Liver (tissue), 9 donors: Measurements from ENCODE around the gene ESPN. TPM values are rescaled to one million over a fixed set of nuclear protein-coding genes. Genes with fewer than 3 reads are reported as not detected.

Experiments
- DNase-seq: peaks from one replicate; pipeline ENCODE4 v3.0.0-alpha.2; 2017; ENCODE audit warnings: low spot score
- H3K27ac ChIP-seq, 2 donors: one replicate each; pipeline ENCODE4 v1.7.0; 2013; ENCODE audit warnings: inconsistent platforms in 2 of 2, low read length in 2 of 2, control low read depth in 1 of 2, low read depth in 1 of 2, mild to moderate bottlenecking in 1 of 2
- H3K27me3 ChIP-seq, 4 donors: one replicate each; pipeline versions ENCODE4 v1.6.1 to v1.7.0; 2013; ENCODE audit warnings: low read length in 3 of 4, inconsistent platforms in 1 of 4, mild to moderate bottlenecking in 1 of 4, moderate library complexity in 1 of 4; ENCODE audit not compliant: control insufficient read depth in 4 of 4, insufficient read depth in 4 of 4
- H3K36me3 ChIP-seq, 4 donors: one replicate each; pipeline versions ENCODE4 v1.6.1 to v1.7.0; 2013; ENCODE audit warnings: low read length in 3 of 4, mild to moderate bottlenecking in 3 of 4, low read depth in 1 of 4, moderate library complexity in 1 of 4; ENCODE audit not compliant: control insufficient read depth in 4 of 4, insufficient read depth in 3 of 4
- H3K4me1 ChIP-seq, 4 donors: one replicate each; pipeline versions ENCODE4 v1.6.1 to v1.7.0; 2013; ENCODE audit warnings: low read length in 3 of 4, mild to moderate bottlenecking in 3 of 4, moderate library complexity in 1 of 4; ENCODE audit not compliant: control insufficient read depth in 4 of 4, insufficient read depth in 4 of 4
- H3K4me3 ChIP-seq, 3 donors: one replicate each; pipeline versions ENCODE4 v1.6.1 to v1.7.0; 2013; ENCODE audit warnings: low read length in 3 of 3, control low read depth in 1 of 3, low read depth in 1 of 3, mild to moderate bottlenecking in 1 of 3
- H3K9ac ChIP-seq, 2 donors: one replicate each; pipeline ENCODE4 v1.7.0; 2013; ENCODE audit warnings: low read length in 2 of 2, mild to moderate bottlenecking in 2 of 2, moderate library complexity in 2 of 2, control low read depth in 1 of 2, low read depth in 1 of 2
- H3K9me3 ChIP-seq, 4 donors: one replicate each; pipeline versions ENCODE4 v1.6.1 to v1.7.0; 2013; ENCODE audit warnings: low read length in 3 of 4; ENCODE audit not compliant: control insufficient read depth in 4 of 4
- ATF3 ChIP-seq: IDR thresholded peaks from 2 replicates; pipeline ENCODE4 v1.6.1; 2016; ENCODE audit warnings: antibody characterized with exemption
- CTCF ChIP-seq: fragments of 150-350 bp; IDR thresholded peaks from 2 replicates; pipeline ENCODE4 v1.5.1; 2017; ENCODE audit warnings: improper control_type of control experiment, low read depth, low read length; ENCODE audit not compliant: missing input control
- EGR1 ChIP-seq, 2 donors: IDR thresholded peaks; 2 replicates each; pipeline ENCODE4 v1.6.1; 2016 to 2018; ENCODE audit warnings: antibody characterized with exemption in 2 of 2, low read depth in 2 of 2
- FOXA2 ChIP-seq: IDR thresholded peaks from 2 replicates; pipeline ENCODE4 v1.6.1; 2016; ENCODE audit warnings: antibody characterized with exemption
- GABPA ChIP-seq, 2 donors: IDR thresholded peaks in 1 of 2; conservative IDR thresholded peaks in 1 of 2; 2 replicates each; pipeline ENCODE4 v1.6.1; 2016; ENCODE audit warnings: antibody characterized with exemption in 2 of 2, mild to moderate bottlenecking in 1 of 2, moderate library complexity in 1 of 2
- HNF4A ChIP-seq, 2 donors: conservative IDR thresholded peaks; 2 replicates each; pipeline ENCODE4 v1.6.1; 2016; ENCODE audit warnings: antibody characterized with exemption in 2 of 2, mild to moderate bottlenecking in 2 of 2
- HNF4G ChIP-seq: IDR thresholded peaks from 2 replicates; pipeline ENCODE4 v1.6.1; 2016; ENCODE audit warnings: antibody characterized with exemption
- JUND ChIP-seq, 2 donors: IDR thresholded peaks; 2 replicates each; pipeline ENCODE4 v1.6.1; 2016; ENCODE audit warnings: antibody characterized with exemption in 2 of 2
- MAX ChIP-seq: IDR thresholded peaks from 2 replicates; pipeline ENCODE4 v1.6.1; 2016; ENCODE audit warnings: antibody characterized with exemption
- NR2F2 ChIP-seq: IDR thresholded peaks from 2 replicates; pipeline ENCODE4 v1.6.1; 2016; ENCODE audit warnings: antibody characterized with exemption
- RAD21 ChIP-seq, 2 donors: IDR thresholded peaks; 2 replicates each; pipeline ENCODE4 v1.6.1; 2016; ENCODE audit warnings: antibody characterized with exemption in 2 of 2, mild to moderate bottlenecking in 2 of 2
- REST ChIP-seq: IDR thresholded peaks from 2 replicates; pipeline ENCODE4 v1.6.1; 2016; ENCODE audit warnings: antibody characterized with exemption, mild to moderate bottlenecking
- RXRA ChIP-seq, 2 donors: IDR thresholded peaks; 2 replicates each; pipeline ENCODE4 v1.6.1; 2017 to 2018; ENCODE audit warnings: antibody characterized with exemption in 2 of 2, mild to moderate bottlenecking in 1 of 2
- SP1 ChIP-seq: IDR thresholded peaks from 2 replicates; pipeline ENCODE4 v1.6.1; 2018; ENCODE audit warnings: antibody characterized with exemption, mild to moderate bottlenecking
- TAF1 ChIP-seq: conservative IDR thresholded peaks from 2 replicates; pipeline ENCODE4 v1.6.1; 2016; ENCODE audit warnings: antibody characterized with exemption, mild to moderate bottlenecking
- YY1 ChIP-seq: IDR thresholded peaks from 2 replicates; pipeline ENCODE4 v1.6.1; 2016; ENCODE audit warnings: antibody characterized with exemption, mild to moderate bottlenecking
- ZBTB33 ChIP-seq: IDR thresholded peaks from 2 replicates; pipeline ENCODE4 v1.6.1; 2016; ENCODE audit warnings: antibody characterized with exemption
- WGBS: extraction: QIAGEN DNeasy Blood & Tissue Kit; methylation state at CpG from one replicate; pipeline ENCODE4 v1.1.7; 2013; 5-methylcytosine and 5-hydroxymethylcytosine counted together
- polyA plus RNA-seq, 2 donors: library from polyadenylated mRNA; stranded (reverse) in 1 of 2; unstranded in 1 of 2; fragments of 200-250 nt in 1 of 2; fragments of >200 nt in 1 of 2; fragmentation: Nextera tagmentation in 1 of 2; extraction: Ambion mirVana in 1 of 2; gene quantifications; one replicate each; pipeline versions ENCODE4 v1.2.1 to v1.2.3, GENCODE V29; 2013 to 2015
- total RNA-seq, 2 donors: library from RNA; depleted of rRNA; stranded (reverse); fragments of >200 nt; gene quantifications; one replicate each; pipeline ENCODE4 v1.2.3, GENCODE V29; 2014
- donor health status: healthy.
- donor health status: healthy.
- donor health status: healthy.
- donor health status: healthy.
- donor health status: healthy.

Gene ESPN
- total and polyA plus RNA-seq, 4 donors = 61.5 to 103 (median 68.2) TPM

GRCh38 chr1:6509220-6509918 is 84.8 kb downstream of the ESPN start:
- Histone ChIP-seq H3K27ac (no peak overlapping the region), H3K27me3 (no peaks in the 10 kb centered on the region), H3K9ac (no peak overlapping the region), H3K4me3 (no peak overlapping the region), H3K36me3 (no peaks in the 10 kb centered on the region), H3K4me1 (no peaks in the 10 kb centered on the region), H3K9me3 (no peaks in the 10 kb centered on the region)
- no peak for DNase-seq
- no peak for TF ChIP-seq HNF4A (conservative IDR thresholded peaks at IDR 0.05)
- no peak for TF ChIP-seq GABPA (IDR thresholded peaks at IDR 0.05 in 1 of 2, conservative IDR thresholded peaks at IDR 0.05 in 1 of 2)
- no peak for TF ChIP-seq ZBTB33
- no peak for TF ChIP-seq TAF1
- no peak for TF ChIP-seq MAX
- TF ChIP-seq SP1 = no peak
- no peak for TF ChIP-seq CTCF
- no peak for TF ChIP-seq HNF4G
- TF ChIP-seq REST = no peak
- TF ChIP-seq EGR1 (IDR thresholded peaks at IDR 0.05; ENCODE audit: low read depth in 2 of 2) = no peak
- TF ChIP-seq FOXA2 = no peak
- TF ChIP-seq NR2F2 = no peak
- no peak for TF ChIP-seq YY1
- TF ChIP-seq RXRA (IDR thresholded peaks at IDR 0.05) = no peak
- no peak for TF ChIP-seq ATF3
- 76% methylated on average over 20 of the region's 20 CpGs for WGBS

- no peak for DNase-seq
- H3K4me3 ChIP-seq = no peak overlapping the region
- no peaks in the 10 kb centered on the region for H3K4me1 ChIP-seq
- H3K36me3 ChIP-seq = no peaks in the 10 kb centered on the region
- H3K9ac ChIP-seq = no peak overlapping the region
- WGBS = 84% methylated on average over 10 of the region's 10 CpGs
- H3K27ac ChIP-seq = no peak overlapping the region
- H3K9me3 ChIP-seq = no peaks in the 10 kb centered on the region
- no peaks in the 10 kb centered on the region for H3K27me3 ChIP-seq
- TF ChIP-seq EGR1 (IDR thresholded peaks at IDR 0.05; ENCODE audit: low read depth in 2 of 2) (no peak), YY1 (no peak), HNF4A (conservative IDR thresholded peaks at IDR 0.05) (no peak), FOXA2 (no peak), HNF4G (no peak), ZBTB33 (no peak), JUND (IDR thresholded peaks at IDR 0.05) (no peak), CTCF (no peak), ATF3 (no peak), TAF1 (no peak), RAD21 (IDR thresholded peaks at IDR 0.05) (no peak), NR2F2 (no peak), RXRA (IDR thresholded peaks at IDR 0.05) (no peak), SP1 (no peak), MAX (no peak)
Measured at GRCh38 chr1:6509919-6510291, 85.3 kb downstream of the ESPN start.
